Fibroblast of peridontal ligament (primary cell): ENCODE results near the gene PTPRN2.
"Not testable (repeated sequence)": the region's sequence is repeated elsewhere in the genome, so short reads cannot be mapped to it uniquely, and the experiment has no call there.

Experiments used
- DNase-seq: peaks from one replicate; pipeline ENCODE4 v3.0.0-alpha.2; 2010; ENCODE audit errors: extremely low read depth

Gene PTPRN2

GRCh38 chr7:157954901-157955300, 632.7 kb downstream of the PTPRN2 start:
- DNase-seq, result no peak

- no peak for DNase-seq
These were observed 634.6 kb downstream of the PTPRN2 start for GRCh38 chr7:157952841-157953645.

GRCh38 chr7:157952050-157952667, 635.5 kb downstream of the PTPRN2 start:
- DNase-seq, result no peak

GRCh38 chr7:157951300-157952049, 636.1 kb downstream of the PTPRN2 start:
- DNase-seq, result no peak

GRCh38 chr7:157949711-157950110, 637.9 kb downstream of the PTPRN2 start:
- no peak for DNase-seq

GRCh38 chr7:157947504-157947903, 640.1 kb downstream of the PTPRN2 start:
- no peak for DNase-seq

- no peak for DNase-seq
These were observed 641.1 kb downstream of the PTPRN2 start for GRCh38 chr7:157946398-157947060.

- no peak for DNase-seq
These were observed 642.2 kb downstream of the PTPRN2 start for GRCh38 chr7:157945401-157945800.

- DNase-seq, result no peak
These were observed 642.8 kb downstream of the PTPRN2 start for GRCh38 chr7:157944734-157945291.

- DNase-seq, result no peak
These were observed 643.6 kb downstream of the PTPRN2 start for GRCh38 chr7:157944051-157944450.

GRCh38 chr7:157943561-157943960, 644.1 kb downstream of the PTPRN2 start:
- no peak for DNase-seq

GRCh38 chr7:157941210-157941609, 646.4 kb downstream of the PTPRN2 start:
- no peak for DNase-seq

- no peak for DNase-seq
These were observed 647.1 kb downstream of the PTPRN2 start for GRCh38 chr7:157940497-157940896.

- DNase-seq, result no peak
These were observed 649.4 kb downstream of the PTPRN2 start for GRCh38 chr7:157938211-157938610.

GRCh38 chr7:157937406-157937805, 650.2 kb downstream of the PTPRN2 start:
- no peak for DNase-seq

- DNase-seq, result no peak
These were observed 650.6 kb downstream of the PTPRN2 start for GRCh38 chr7:157936976-157937375.

GRCh38 chr7:157935721-157936120, 651.9 kb downstream of the PTPRN2 start:
- DNase-seq, result not testable (repeated sequence)

- not testable (repeated sequence) for DNase-seq
These were observed 654.1 kb downstream of the PTPRN2 start for GRCh38 chr7:157933219-157934155.

GRCh38 chr7:157932498-157933218, 655.0 kb downstream of the PTPRN2 start:
- DNase-seq, result no peak

- DNase-seq, result no peak
These were observed 656.6 kb downstream of the PTPRN2 start for GRCh38 chr7:157930926-157931466.
